GM23338 (cell line): ENCODE measurements around the gene METRNL. TPM values are rescaled to one million over a fixed set of nuclear protein-coding genes. Genes with fewer than 3 reads are reported as not detected.

Source experiments
- ATAC-seq: fragments of 200-7000 bp; cut with Tn5 transposase; 3 replicates; pipeline ENCODE4 v1.9.1; 2020
- DNase-seq: peaks from one replicate; pipeline ENCODE4 v3.0.0-alpha.2; 2015; ENCODE audit warnings: low spot score
- H2AFZ ChIP-seq: fragments of 200-600 bp; sonication (generic); 2 replicates; pipeline ENCODE4 v1.8.0; 2016; ENCODE audit warnings: antibody characterized with exemption, mild to moderate bottlenecking, moderate library complexity
- H3F3A ChIP-seq: fragments of 200-600 bp; sonication (generic); replicated peaks from 2 replicates; pipeline ENCODE4 v1.8.0; 2017; ENCODE audit warnings: antibody characterized with exemption, mixed run types, low read depth
- H3K27ac ChIP-seq: fragments of 200-600 bp; sonication (generic); 2 replicates; pipeline ENCODE4 v1.6.1; 2016; ENCODE audit warnings: low read depth
- H3K27me3 ChIP-seq: fragments of 200-600 bp; sonication (generic); 2 replicates; pipeline ENCODE4 v1.8.0; 2016; ENCODE audit warnings: mild to moderate bottlenecking, mixed run types, moderate library complexity; ENCODE audit not compliant: insufficient read depth
- H3K36me3 ChIP-seq: fragments of 200-600 bp; sonication (generic); 2 replicates; pipeline ENCODE4 v1.8.0; 2016; ENCODE audit warnings: mild to moderate bottlenecking; ENCODE audit not compliant: insufficient read depth
- H3K4me1 ChIP-seq: fragments of 200-600 bp; sonication (generic); 2 replicates; pipeline ENCODE4 v1.8.0; 2016; ENCODE audit warnings: mild to moderate bottlenecking, moderate library complexity; ENCODE audit not compliant: insufficient read depth
- H3K4me2 ChIP-seq: fragments of 200-600 bp; sonication (generic); 2 replicates; pipeline ENCODE4 v1.7.1; 2017; ENCODE audit warnings: mixed run types
- H3K4me3 ChIP-seq: fragments of 200-600 bp; sonication (generic); 2 replicates; pipeline ENCODE4 v1.6.1; 2016; ENCODE audit warnings: mixed run types
- H3K79me2 ChIP-seq: fragments of 200-600 bp; sonication (generic); replicated peaks from 2 replicates; pipeline ENCODE4 v1.8.0; 2017; ENCODE audit warnings: mild to moderate bottlenecking; ENCODE audit not compliant: insufficient read depth
- H3K9me2 ChIP-seq: fragments of 200-600 bp; sonication (generic); 2 replicates; pipeline ENCODE4 v1.8.0; 2017; ENCODE audit not compliant: insufficient read depth
- H4K20me1 ChIP-seq: fragments of 200-600 bp; sonication (generic); replicated peaks from 2 replicates; pipeline ENCODE4 v1.8.0; 2017; ENCODE audit warnings: mild to moderate bottlenecking; ENCODE audit not compliant: insufficient read depth
- H3K27ac Mint-ChIP-seq: 2 replicates; pipeline ENCODE4 v1.8.0; 2020; ENCODE audit warnings: inconsistent platforms, mild to moderate bottlenecking, moderate library complexity, mixed read lengths
- H3K27me3 Mint-ChIP-seq: 3 replicates; pipeline ENCODE4 v1.8.0; 2022; ENCODE audit warnings: low read depth, mild to moderate bottlenecking, moderate library complexity, mixed read lengths, inconsistent platforms; ENCODE audit not compliant: insufficient read depth, poor library complexity
- H3K36me3 Mint-ChIP-seq: 3 replicates; pipeline ENCODE4 v1.8.0; 2021; ENCODE audit warnings: low read depth, mild to moderate bottlenecking, inconsistent platforms, moderate library complexity, mixed read lengths
- H3K4me1 Mint-ChIP-seq: 3 replicates; pipeline ENCODE4 v1.8.0; 2020; ENCODE audit warnings: mild to moderate bottlenecking, inconsistent platforms, mixed read lengths
- H3K4me3 Mint-ChIP-seq: 3 replicates; pipeline ENCODE4 v1.8.0; 2021; ENCODE audit warnings: moderate library complexity, mild to moderate bottlenecking, inconsistent platforms, mixed read lengths
- H3K9me3 Mint-ChIP-seq: 3 replicates; pipeline ENCODE4 v1.8.0; 2020; ENCODE audit warnings: moderate library complexity, mild to moderate bottlenecking, inconsistent platforms, mixed read lengths
- CREB1 ChIP-seq: fragments of 250-450 bp; sonication (Bioruptor Pico); IDR thresholded peaks from 2 replicates; pipeline ENCODE4 v1.5.0; 2020; ENCODE audit warnings: low read depth, mild to moderate bottlenecking, moderate library complexity
- CTCF ChIP-seq, 2 experiments: fragments of 200-600 bp in 1 of 2; sonication (generic) in 1 of 2; conservative IDR thresholded peaks; 2 replicates each; pipeline versions ENCODE4 v1.5.1 to v1.6.1; 2016 to 2017; ENCODE audit warnings: antibody characterized with exemption in 2 of 2, low read depth in 2 of 2, mild to moderate bottlenecking in 2 of 2, moderate library complexity in 1 of 2
- EZH2 ChIP-seq: fragments of 200-600 bp; sonication (generic); IDR thresholded peaks from one replicate; pipeline ENCODE4 v1.8.0; 2017; ENCODE audit warnings: antibody characterized with exemption, mild to moderate bottlenecking, low read depth; ENCODE audit not compliant: unreplicated experiment
- EZH2phosphoT487 ChIP-seq: fragments of 200-600 bp; sonication (generic); IDR thresholded peaks from one replicate; pipeline ENCODE4 v1.8.1; 2018; ENCODE audit warnings: antibody characterized with exemption; ENCODE audit not compliant: unreplicated experiment
- JUNB ChIP-seq: IDR thresholded peaks from one replicate; pipeline ENCODE4 v1.6.1; 2016; ENCODE audit warnings: antibody characterized with exemption; ENCODE audit not compliant: unreplicated experiment
- NANOG ChIP-seq: IDR thresholded peaks from 2 replicates; pipeline ENCODE4 v1.6.1; 2016; ENCODE audit warnings: antibody characterized with exemption, borderline replicate concordance
- POLR2AphosphoS5 ChIP-seq: IDR thresholded peaks from 2 replicates; pipeline ENCODE4 v1.6.1; 2016; ENCODE audit warnings: antibody characterized with exemption, low read depth
- STAT1 ChIP-seq: IDR thresholded peaks from one replicate; pipeline ENCODE4 v1.6.1; 2016; ENCODE audit warnings: antibody characterized with exemption; ENCODE audit not compliant: unreplicated experiment
- ZNF114 ChIP-seq: fragments of 250-450 bp; sonication (Bioruptor Pico); IDR thresholded peaks from 2 replicates; pipeline ENCODE4 v1.5.0; 2020; ENCODE audit warnings: mild to moderate bottlenecking, moderate library complexity
- ZNF331 ChIP-seq: fragments of 250-450 bp; sonication (Bioruptor Pico); IDR thresholded peaks from 2 replicates; pipeline ENCODE4 v1.5.0; 2020; ENCODE audit warnings: low read depth, mild to moderate bottlenecking, moderate library complexity
- polyA plus RNA-seq: library from polyadenylated mRNA; unstranded; fragments of >200 nt; fragmentation: Nextera tagmentation; extraction: Ambion mirVana; gene quantifications from 2 replicates; pipeline ENCODE4 v1.2.1, GENCODE V29; 2016
- total RNA-seq: library from RNA; depleted of rRNA; stranded (reverse); fragments of >200 nt; shearing (Covaris generic); gene quantifications from 2 replicates; pipeline ENCODE4 v1.2.3, GENCODE V29; 2014
- TF ChIP-seq, protein P1 (sequence below): IDR thresholded peaks from one replicate; pipeline ENCODE4 v1.6.1; 2018; ENCODE audit warnings: antibody characterized with exemption; ENCODE audit not compliant: unreplicated experiment
- TF ChIP-seq, protein P2 (sequence below): IDR thresholded peaks from 2 replicates; pipeline ENCODE4 v1.6.1; 2016; ENCODE audit warnings: antibody characterized with exemption

Gene METRNL
- total and polyA plus RNA-seq, 2 experiments from 2014 or later = 12.2 to 20.2 TPM

- Histone ChIP-seq H3K4me1 (no peaks in the 10 kb centered on the region), H3K36me3 (no peaks in the 10 kb centered on the region), H4K20me1 (no peaks in the 10 kb centered on the region), H3K27me3 (no peaks in the 10 kb centered on the region), H3K27ac (no peak overlapping the region), H3F3A (no peaks in the 10 kb centered on the region), H3K9me2 (no peaks in the 10 kb centered on the region), H2AFZ (no peak overlapping the region), H3K4me3 (no peak overlapping the region), H3K4me2 (no peak overlapping the region), H3K79me2 (no peaks in the 10 kb centered on the region)
- Mint-ChIP-seq H3K27ac (no peak overlapping the region), H3K27me3 (peaks cover under 1% of the 10 kb centered on the region), H3K36me3 (no peaks in the 10 kb centered on the region), H3K4me1 (no peaks in the 10 kb centered on the region), H3K9me3 (peaks cover 3% of the 10 kb centered on the region; the same call in 2 of the 3 replicates), H3K4me3 (no peak overlapping the region)
- ATAC-seq (no peak), DNase-seq (no peak)
- TF ChIP-seq STAT1 (no peak), EZH2 (no peak), POLR2AphosphoS5 (no peak), CTCF (conservative IDR thresholded peaks at IDR 0.05; ENCODE audit: low read depth in 2 of 2) (no peak), CREB1 (CRISPR knock-in tag) (no peak), EZH2phosphoT487 (no peak), ZNF114 (no peak), NANOG (no peak), JUNB (no peak), ZNF331 (CRISPR knock-in tag) (no peak)
- TF ChIP-seq, protein P1, sequence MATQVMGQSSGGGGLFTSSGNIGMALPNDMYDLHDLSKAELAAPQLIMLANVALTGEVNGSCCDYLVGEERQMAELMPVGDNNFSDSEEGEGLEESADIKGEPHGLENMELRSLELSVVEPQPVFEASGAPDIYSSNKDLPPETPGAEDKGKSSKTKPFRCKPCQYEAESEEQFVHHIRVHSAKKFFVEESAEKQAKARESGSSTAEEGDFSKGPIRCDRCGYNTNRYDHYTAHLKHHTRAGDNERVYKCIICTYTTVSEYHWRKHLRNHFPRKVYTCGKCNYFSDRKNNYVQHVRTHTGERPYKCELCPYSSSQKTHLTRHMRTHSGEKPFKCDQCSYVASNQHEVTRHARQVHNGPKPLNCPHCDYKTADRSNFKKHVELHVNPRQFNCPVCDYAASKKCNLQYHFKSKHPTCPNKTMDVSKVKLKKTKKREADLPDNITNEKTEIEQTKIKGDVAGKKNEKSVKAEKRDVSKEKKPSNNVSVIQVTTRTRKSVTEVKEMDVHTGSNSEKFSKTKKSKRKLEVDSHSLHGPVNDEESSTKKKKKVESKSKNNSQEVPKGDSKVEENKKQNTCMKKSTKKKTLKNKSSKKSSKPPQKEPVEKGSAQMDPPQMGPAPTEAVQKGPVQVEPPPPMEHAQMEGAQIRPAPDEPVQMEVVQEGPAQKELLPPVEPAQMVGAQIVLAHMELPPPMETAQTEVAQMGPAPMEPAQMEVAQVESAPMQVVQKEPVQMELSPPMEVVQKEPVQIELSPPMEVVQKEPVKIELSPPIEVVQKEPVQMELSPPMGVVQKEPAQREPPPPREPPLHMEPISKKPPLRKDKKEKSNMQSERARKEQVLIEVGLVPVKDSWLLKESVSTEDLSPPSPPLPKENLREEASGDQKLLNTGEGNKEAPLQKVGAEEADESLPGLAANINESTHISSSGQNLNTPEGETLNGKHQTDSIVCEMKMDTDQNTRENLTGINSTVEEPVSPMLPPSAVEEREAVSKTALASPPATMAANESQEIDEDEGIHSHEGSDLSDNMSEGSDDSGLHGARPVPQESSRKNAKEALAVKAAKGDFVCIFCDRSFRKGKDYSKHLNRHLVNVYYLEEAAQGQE = no peak
- TF ChIP-seq, protein P2, sequence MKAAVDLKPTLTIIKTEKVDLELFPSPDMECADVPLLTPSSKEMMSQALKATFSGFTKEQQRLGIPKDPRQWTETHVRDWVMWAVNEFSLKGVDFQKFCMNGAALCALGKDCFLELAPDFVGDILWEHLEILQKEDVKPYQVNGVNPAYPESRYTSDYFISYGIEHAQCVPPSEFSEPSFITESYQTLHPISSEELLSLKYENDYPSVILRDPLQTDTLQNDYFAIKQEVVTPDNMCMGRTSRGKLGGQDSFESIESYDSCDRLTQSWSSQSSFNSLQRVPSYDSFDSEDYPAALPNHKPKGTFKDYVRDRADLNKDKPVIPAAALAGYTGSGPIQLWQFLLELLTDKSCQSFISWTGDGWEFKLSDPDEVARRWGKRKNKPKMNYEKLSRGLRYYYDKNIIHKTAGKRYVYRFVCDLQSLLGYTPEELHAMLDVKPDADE = no peak
These were observed 49.2 kb downstream of the METRNL start for GRCh38 chr17:83128306-83129240.
